Mesendoderm (in vitro differentiated cells): ENCODE data around the gene CD52.
A peak's percentile ranks its signal among the peaks of the same experiment; 100 is the strongest.
"Not testable (repeated sequence)": the region's sequence is repeated elsewhere in the genome, so short reads cannot be mapped to it uniquely, and the experiment has no call there.

Experiments
- DNase-seq: peaks from one replicate; pipeline ENCODE4 v3.0.0; 2013
- H2AK5ac ChIP-seq: 2 replicates; pipeline ENCODE4 v1.6.1; 2013; ENCODE audit warnings: low read length, inconsistent platforms
- H2BK120ac ChIP-seq: 2 replicates; pipeline ENCODE4 v1.6.1; 2013; ENCODE audit warnings: low read depth, mild to moderate bottlenecking, low read length, moderate library complexity, mixed read lengths
- H2BK15ac ChIP-seq: replicated peaks from 2 replicates; pipeline ENCODE4 v1.6.1; 2013; ENCODE audit warnings: low read depth, mild to moderate bottlenecking, moderate library complexity
- H2BK5ac ChIP-seq: 2 replicates; pipeline ENCODE4 v1.6.1; 2013; ENCODE audit warnings: low read length, inconsistent platforms
- H3K18ac ChIP-seq: 2 replicates; pipeline ENCODE4 v1.6.1; 2013; ENCODE audit warnings: mild to moderate bottlenecking, low read length, mixed read lengths
- H3K23ac ChIP-seq: one replicate; pipeline ENCODE4 v1.6.1; 2013; ENCODE audit warnings: low read length
- H3K27ac ChIP-seq: 2 replicates; pipeline ENCODE4 v1.5.1; 2013; ENCODE audit warnings: low read depth, mild to moderate bottlenecking, inconsistent platforms, low read length, moderate library complexity
- H3K27me3 ChIP-seq: 2 replicates; pipeline ENCODE4 v1.6.1; 2013; ENCODE audit warnings: low read length, control low read depth, mild to moderate bottlenecking, inconsistent platforms; ENCODE audit not compliant: insufficient read depth, poor library complexity
- H3K36me3 ChIP-seq: 2 replicates; pipeline ENCODE4 v1.6.1; 2013; ENCODE audit warnings: low read length, inconsistent platforms; ENCODE audit not compliant: control insufficient read depth, insufficient read depth
- H3K4ac ChIP-seq: one replicate; pipeline ENCODE4 v1.6.1; 2013; ENCODE audit warnings: low read depth, mild to moderate bottlenecking, low read length, moderate library complexity
- H3K4me1 ChIP-seq: 2 replicates; pipeline ENCODE4 v1.6.1; 2013; ENCODE audit warnings: low read depth, low read length, inconsistent platforms; ENCODE audit not compliant: control insufficient read depth
- H3K4me2 ChIP-seq: 2 replicates; pipeline ENCODE4 v1.6.1; 2013; ENCODE audit warnings: low read length
- H3K4me3 ChIP-seq: 2 replicates; pipeline ENCODE4 v1.5.1; 2013; ENCODE audit warnings: mild to moderate bottlenecking, low read length
- H3K56ac ChIP-seq: one replicate; pipeline ENCODE4 v1.6.1; 2013; ENCODE audit warnings: low read length
- H3K79me1 ChIP-seq: 2 replicates; pipeline ENCODE4 v1.6.1; 2013; ENCODE audit warnings: low read length, inconsistent platforms
- H3K79me2 ChIP-seq: 2 replicates; pipeline ENCODE4 v1.6.1; 2013; ENCODE audit warnings: mild to moderate bottlenecking, low read length; ENCODE audit not compliant: control insufficient read depth, insufficient read depth
- H3K9ac ChIP-seq: 2 replicates; pipeline ENCODE4 v1.6.1; 2013; ENCODE audit warnings: low read length, inconsistent platforms
- H4K5ac ChIP-seq: one replicate; pipeline ENCODE4 v1.6.1; 2013; ENCODE audit warnings: low read length
- H4K8ac ChIP-seq: one replicate; pipeline ENCODE4 v1.6.1; 2013; ENCODE audit warnings: low read depth, mild to moderate bottlenecking, control low read depth, low read length, moderate library complexity
- WGBS: extraction: QIAGEN DNeasy Blood & Tissue Kit; methylation state at CpG from one replicate; pipeline ENCODE4 v1.1.7; 2013; ENCODE audit warnings: low lambda C conversion rate, missing lambda C conversion rate; ENCODE audit not compliant: insufficient coverage; ENCODE audit errors: extremely low coverage; 5-methylcytosine and 5-hydroxymethylcytosine counted together

Gene CD52

GRCh38 chr1:26329380-26329779 is 11.6 kb downstream of the CD52 start:
- not testable (repeated sequence) for H3K4me3 ChIP-seq, H3K4ac ChIP-seq, H3K9ac ChIP-seq, H3K18ac ChIP-seq, H3K4me1 ChIP-seq, H3K23ac ChIP-seq, H3K56ac ChIP-seq, H3K36me3 ChIP-seq, H3K4me2 ChIP-seq, H3K79me2 ChIP-seq, H2BK5ac ChIP-seq, H2BK15ac ChIP-seq, H4K5ac ChIP-seq, DNase-seq, H2BK120ac ChIP-seq, H3K27me3 ChIP-seq, H3K79me1 ChIP-seq, H3K27ac ChIP-seq, H4K8ac ChIP-seq, H2AK5ac ChIP-seq
- no CpG with 5 or more reads among the region's 4 CpGs for WGBS

GRCh38 chr1:26330276-26330675 is 12.5 kb downstream of the CD52 start:
- Histone ChIP-seq H3K23ac (no peak overlapping the region), H3K36me3 (no peaks in the 10 kb centered on the region), H2BK15ac (no peak overlapping the region), H3K4me3 (no peak overlapping the region), H3K4me1 (no peaks in the 10 kb centered on the region), H4K8ac (no peak overlapping the region), H3K79me1 (no peaks in the 10 kb centered on the region), H3K27ac (no peak overlapping the region), H2BK120ac (no peak overlapping the region), H3K56ac (no peak overlapping the region), H2BK5ac (no peak overlapping the region), H3K4ac (no peak overlapping the region), H3K4me2 (no peak overlapping the region), H3K18ac (no peak overlapping the region), H3K27me3 (no peaks in the 10 kb centered on the region), H2AK5ac (no peak overlapping the region), H3K79me2 (no peaks in the 10 kb centered on the region), H3K9ac (no peak overlapping the region), H4K5ac (no peak overlapping the region)
- DNase-seq: no peak
- no CpG with 5 or more reads among the region's 5 CpGs for WGBS

GRCh38 chr1:26333312-26333711 is 15.6 kb downstream of the CD52 start:
- H3K79me2 ChIP-seq, H2BK120ac ChIP-seq, H2BK5ac ChIP-seq, H3K4ac ChIP-seq, H3K56ac ChIP-seq, H3K79me1 ChIP-seq, H3K27me3 ChIP-seq, H3K23ac ChIP-seq, H2AK5ac ChIP-seq, H3K27ac ChIP-seq, H3K36me3 ChIP-seq, H4K5ac ChIP-seq, H4K8ac ChIP-seq, H3K4me1 ChIP-seq, H3K18ac ChIP-seq, H3K9ac ChIP-seq, H3K4me2 ChIP-seq, H3K4me3 ChIP-seq, H2BK15ac ChIP-seq, DNase-seq: not testable (repeated sequence)
- no CpG with 5 or more reads among the region's 8 CpGs for WGBS

- H3K27ac ChIP-seq: no peak overlapping the region
Observed at GRCh38 chr1:26335774-26336476, 18.2 kb downstream of the CD52 start.

GRCh38 chr1:26336477-26337205 is 18.9 kb downstream of the CD52 start:
- no peaks in the 10 kb centered on the region for H3K79me1 ChIP-seq
- peak overlapping the region; percentile 98 for H3K4me2 ChIP-seq
- H2BK15ac ChIP-seq: no peak overlapping the region
- no peak overlapping the region for H2BK120ac ChIP-seq
- H2BK5ac ChIP-seq: no peak overlapping the region
- WGBS: no CpG with 5 or more reads among the region's 52 CpGs
- H4K8ac ChIP-seq: no peak overlapping the region
- no peak overlapping the region for H3K27ac ChIP-seq
- H3K4me3 ChIP-seq: peak overlapping the region; percentile 64
- no peak overlapping the region for H3K4ac ChIP-seq
- H3K4me1 ChIP-seq: no peaks in the 10 kb centered on the region
- H3K23ac ChIP-seq: no peak overlapping the region
- peak overlapping the region; percentile 65 for H3K9ac ChIP-seq
- no peak overlapping the region for H4K5ac ChIP-seq
- no peaks in the 10 kb centered on the region for H3K79me2 ChIP-seq
- peak; percentile 91 for DNase-seq
- no peaks in the 10 kb centered on the region for H3K27me3 ChIP-seq
- no peaks in the 10 kb centered on the region for H3K36me3 ChIP-seq
- H3K18ac ChIP-seq: no peak overlapping the region
- no peak overlapping the region for H2AK5ac ChIP-seq
- H3K56ac ChIP-seq: peak overlapping the region; percentile 93

More at GRCh38 chr1:26335774-26336476, 18.2 kb downstream of the CD52 start:
- Histone ChIP-seq H2BK15ac (no peak overlapping the region), H4K5ac (no peak overlapping the region), H3K36me3 (no peaks in the 10 kb centered on the region), H3K79me1 (no peaks in the 10 kb centered on the region), H3K4me3 (peak overlapping the region; percentile 85), H4K8ac (no peak overlapping the region), H3K9ac (peak overlapping the region; percentile 80), H2BK5ac (no peak overlapping the region), H3K4me1 (no peaks in the 10 kb centered on the region), H3K4ac (no peak overlapping the region), H3K4me2 (peak overlapping the region; percentile 85), H3K27me3 (no peaks in the 10 kb centered on the region), H3K79me2 (no peaks in the 10 kb centered on the region), H3K18ac (no peak overlapping the region), H2BK120ac (no peak overlapping the region), H3K23ac (no peak overlapping the region), H3K56ac (peak overlapping the region; percentile 94), H2AK5ac (no peak overlapping the region)
- DNase-seq: no peak
- WGBS: 100% methylated on average over 1 of the region's 41 CpGs
